Thoracic aorta (tissue), 2 donors: ENCODE measurements around the gene MAP2. TPM values are rescaled to one million over a fixed set of nuclear protein-coding genes. Genes with fewer than 3 reads are reported as not detected.

Source experiments
- ATAC-seq: fragments of 150-250 bp; one replicate; pipeline ENCODE4 v1.8.0; 2017; ENCODE audit warnings: low read depth; ENCODE audit not compliant: insufficient number of reproducible peaks, low FRiP score
- DNase-seq: peaks from one replicate; pipeline ENCODE4 v3.0.0-alpha.2; 2020; ENCODE audit warnings: low spot score
- H3K27ac ChIP-seq, 2 donors: fragments of 200-600 bp; sonication (generic); 1 replicate in 1 of 2; 2 replicates in 1 of 2; pipeline ENCODE4 v1.5.1; 2016; ENCODE audit warnings: mild to moderate bottlenecking in 2 of 2, moderate library complexity in 2 of 2
- H3K27me3 ChIP-seq: fragments of 200-600 bp; sonication (generic); replicated peaks from 2 replicates; pipeline ENCODE4 v1.6.0; 2016; ENCODE audit warnings: mild to moderate bottlenecking; ENCODE audit not compliant: insufficient read depth
- H3K36me3 ChIP-seq: fragments of 200-600 bp; sonication (generic); one replicate; pipeline ENCODE4 v1.5.1; 2016
- H3K4me1 ChIP-seq, 2 donors: fragments of 200-600 bp; sonication (generic); 1 replicate in 1 of 2; 2 replicates in 1 of 2; pipeline versions ENCODE4 v1.5.1 to v1.6.0; 2016; ENCODE audit warnings: low read depth in 2 of 2, mild to moderate bottlenecking in 1 of 2; ENCODE audit not compliant: control insufficient read depth in 1 of 2
- H3K4me3 ChIP-seq: fragments of 200-600 bp; sonication (generic); 2 replicates; pipeline ENCODE4 v1.5.1; 2016; ENCODE audit warnings: mild to moderate bottlenecking
- H3K9me3 ChIP-seq: fragments of 200-600 bp; sonication (generic); 2 replicates; pipeline ENCODE4 v1.5.1; 2016
- CTCF ChIP-seq: fragments of 200-600 bp; sonication (generic); IDR thresholded peaks from one replicate; pipeline ENCODE4 v1.5.1; 2019; ENCODE audit warnings: antibody characterized with exemption
- total RNA-seq, 2 donors: library from RNA; depleted of rRNA; stranded (reverse); fragments of >200 nt; gene quantifications; one replicate each; pipeline versions ENCODE4 v1.1.0 to v1.2.3, GENCODE V29; 2016

Gene MAP2
- total RNA-seq, 2 donors from 2014 or later, result 51.6 to 68.8 TPM

DNA sequence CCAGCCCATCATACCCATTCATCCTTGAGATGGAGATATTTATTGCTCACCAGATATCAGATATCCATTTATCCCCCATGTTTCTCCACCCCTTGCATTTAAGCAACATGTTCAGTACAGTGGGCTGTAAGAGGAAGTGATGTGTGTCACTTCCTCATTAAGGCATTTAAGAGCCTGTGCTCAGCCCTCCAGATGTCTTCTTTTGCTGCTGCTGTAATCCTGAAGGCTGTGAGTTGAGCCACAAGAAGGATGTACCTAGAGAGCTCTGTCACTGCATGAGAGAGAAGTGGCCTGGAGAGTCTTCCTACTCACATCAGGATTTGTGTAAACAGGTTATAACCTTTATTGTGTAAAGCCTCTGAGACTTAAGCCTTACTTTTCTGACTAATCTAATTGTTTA is 195.9 kb downstream of the MAP2 start:
- TF ChIP-seq CTCF, result no peak
- DNase-seq, result no peak
- no peak overlapping the region for H3K27ac ChIP-seq
- no peak overlapping the region for H3K4me3 ChIP-seq
- no peaks in the 10 kb centered on the region for H3K9me3 ChIP-seq
- H3K36me3 ChIP-seq, result no peaks in the 10 kb centered on the region
- ATAC-seq, result no peak
- no peaks in the 10 kb centered on the region for H3K4me1 ChIP-seq
- no peaks in the 10 kb centered on the region for H3K27me3 ChIP-seq

DNA sequence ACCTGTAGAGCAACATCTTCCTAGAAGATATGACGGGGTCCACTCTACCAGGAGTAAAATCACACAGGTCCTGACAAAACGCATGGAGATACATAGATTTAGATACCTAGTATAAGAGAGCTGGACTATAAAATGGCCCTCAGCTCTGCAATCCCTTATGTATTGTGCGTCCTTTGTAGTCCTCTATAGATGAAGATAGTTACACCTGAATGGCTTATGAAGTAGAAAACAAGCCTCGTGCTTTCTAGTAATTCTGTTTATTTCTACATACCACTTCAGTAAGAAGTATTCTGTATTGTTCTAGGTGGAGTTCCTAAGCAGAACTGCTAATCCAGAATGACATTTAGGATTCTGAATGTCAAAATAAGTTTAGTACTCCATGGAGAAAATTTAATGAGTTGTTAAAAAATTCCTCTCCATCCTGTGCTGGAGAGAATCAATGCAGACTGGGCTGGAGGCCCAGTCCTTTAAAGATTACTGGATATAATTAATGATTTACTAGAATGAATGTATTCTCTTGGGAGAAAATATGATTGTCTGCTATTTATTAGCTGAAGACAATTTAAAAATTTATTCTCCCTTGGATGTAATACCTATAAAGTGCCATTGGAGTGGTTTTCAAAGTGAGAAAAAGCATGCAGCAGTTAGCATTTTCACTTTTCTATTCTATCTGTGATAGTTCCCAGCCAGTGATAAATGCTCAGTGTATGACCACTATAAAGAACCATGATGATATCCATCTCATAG is 200.5 kb downstream of the MAP2 start:
- ATAC-seq (no peak), DNase-seq (no peak)
- no peak overlapping the region for H3K4me3 ChIP-seq
- H3K36me3 ChIP-seq, result no peaks in the 10 kb centered on the region
- peaks cover 3 to 6% of the 10 kb centered on the region in 2 donors for H3K4me1 ChIP-seq
- H3K27ac ChIP-seq, result no peak overlapping the region
- TF ChIP-seq CTCF, result no peak
- H3K9me3 ChIP-seq, result no peaks in the 10 kb centered on the region
- no peaks in the 10 kb centered on the region for H3K27me3 ChIP-seq

DNA sequence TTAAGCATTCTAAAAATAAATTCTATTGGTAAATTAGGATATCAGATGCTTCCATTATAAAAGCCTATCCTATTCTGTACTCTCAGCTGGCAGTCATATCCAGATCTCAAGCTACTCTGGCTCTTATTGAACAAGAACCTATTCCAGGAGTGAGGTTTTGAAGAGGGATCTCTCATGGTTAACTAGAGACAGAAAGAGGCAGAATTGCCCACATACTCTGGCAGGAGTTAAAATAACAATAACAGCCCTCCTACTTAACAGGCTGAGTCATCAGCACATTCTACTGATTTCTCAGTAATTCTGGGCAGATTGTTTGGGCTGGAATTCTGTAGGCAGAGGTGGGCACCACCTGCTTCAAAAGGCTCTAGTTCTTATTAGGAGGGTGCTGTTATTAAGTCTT is 205.8 kb downstream of the MAP2 start:
- peak overlapping the region; percentile 46 for H3K4me3 ChIP-seq
- no peaks in the 10 kb centered on the region for H3K9me3 ChIP-seq
- no peaks in the 10 kb centered on the region for H3K27me3 ChIP-seq
- peaks cover 8 to 17% of the 10 kb centered on the region in 2 donors for H3K4me1 ChIP-seq
- DNase-seq (no peak), ATAC-seq (no peak)
- peak overlapping the region in 1 of 2 donors; percentile 26 for H3K27ac ChIP-seq
- H3K36me3 ChIP-seq, result no peaks in the 10 kb centered on the region
- no peak for TF ChIP-seq CTCF

DNA sequence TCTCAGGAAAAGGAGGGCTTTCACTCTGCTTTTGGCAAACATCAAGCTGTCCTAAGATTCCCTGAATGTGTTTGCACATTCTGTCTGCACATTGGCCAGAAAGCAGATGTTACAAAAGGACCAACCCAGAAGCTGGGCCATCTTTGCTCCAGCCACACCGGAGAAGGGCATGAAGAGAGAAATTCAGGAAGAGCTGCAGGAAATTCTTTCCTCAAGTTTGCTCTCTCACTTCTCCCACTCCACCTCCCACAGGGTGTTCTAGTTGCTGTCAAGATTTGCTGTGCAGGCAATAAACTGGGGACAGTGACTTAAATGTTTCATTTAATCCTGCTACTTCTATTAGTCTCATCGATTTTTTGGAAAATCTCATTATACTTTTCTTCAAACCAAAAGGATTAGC is 210.1 kb downstream of the MAP2 start:
- Histone ChIP-seq H3K9me3 (no peaks in the 10 kb centered on the region), H3K27me3 (no peaks in the 10 kb centered on the region), H3K4me3 (no peak overlapping the region), H3K36me3 (no peaks in the 10 kb centered on the region), H3K4me1 (peaks cover 8 to 22% of the 10 kb centered on the region in 2 donors), H3K27ac (no peak overlapping the region)
- DNase-seq (no peak), ATAC-seq (no peak)
- TF ChIP-seq CTCF, result no peak

- no peak for DNase-seq
- Histone ChIP-seq H3K9me3 (no peaks in the 10 kb centered on the region), H3K4me1 (peaks cover 0 to 6% of the 10 kb centered on the region in 2 donors), H3K4me3 (no peak overlapping the region), H3K27me3 (no peaks in the 10 kb centered on the region), H3K36me3 (no peaks in the 10 kb centered on the region), H3K27ac (no peak overlapping the region)
- ATAC-seq, result no peak
- TF ChIP-seq CTCF, result no peak
These were observed 212.2 kb downstream of the MAP2 start for GRCh38 chr2:209636076-209636475.
